Epidermal melanocyte (primary cell): ENCODE results near the gene SRPX2.

Source experiments
- DNase-seq: peaks from one replicate; pipeline ENCODE4 v3.0.0; 2011; ENCODE audit warnings: low spot score; ENCODE audit not compliant: insufficient read length

The SRPX2 gene

GRCh38 chrX:100649550-100650356, 5.8 kb downstream of the SRPX2 start:
- peak; percentile 19 for DNase-seq

GRCh38 chrX:100650841-100651240, 6.8 kb downstream of the SRPX2 start:
- no peak for DNase-seq

DNA sequence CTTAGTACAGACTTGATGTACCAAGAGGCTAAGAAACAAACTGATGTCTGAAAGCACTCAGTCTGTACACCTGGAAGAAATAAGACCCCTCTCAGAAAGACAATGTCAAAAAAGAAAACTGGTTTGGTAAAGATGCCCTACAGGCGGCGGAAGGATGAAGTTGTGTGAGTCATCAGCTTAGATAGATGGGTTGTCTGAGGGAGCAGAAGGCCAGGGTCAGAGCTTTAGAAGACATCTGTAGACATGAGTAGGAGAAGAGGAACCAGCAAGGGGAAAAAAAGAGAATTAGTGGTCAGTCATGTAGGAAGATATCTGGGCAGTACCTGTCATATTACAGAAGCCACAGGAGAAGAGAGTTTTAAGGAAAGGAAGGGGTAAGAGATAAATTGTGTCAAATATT, 8.3 kb downstream of the SRPX2 start:
- no peak for DNase-seq

DNA sequence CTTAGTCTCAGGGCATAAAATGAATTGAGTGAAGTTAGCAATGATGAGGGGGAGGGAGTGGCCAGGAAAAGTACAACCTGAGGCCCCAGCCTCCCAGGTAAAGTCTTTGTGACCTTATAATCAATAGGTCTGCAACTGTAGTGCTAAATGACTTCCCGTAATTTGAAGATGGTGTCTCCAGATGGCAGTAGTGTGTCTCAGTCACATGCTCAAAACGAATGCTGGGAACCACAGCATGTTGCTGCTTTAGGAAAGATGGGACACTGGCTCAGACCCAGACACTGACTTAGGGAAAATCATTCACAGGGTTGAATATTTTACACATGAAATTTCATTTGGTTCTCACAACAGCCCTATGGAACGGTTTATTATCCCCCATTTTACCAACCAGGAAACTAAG, 10.3 kb downstream of the SRPX2 start:
- peak; percentile 25 for DNase-seq

DNA sequence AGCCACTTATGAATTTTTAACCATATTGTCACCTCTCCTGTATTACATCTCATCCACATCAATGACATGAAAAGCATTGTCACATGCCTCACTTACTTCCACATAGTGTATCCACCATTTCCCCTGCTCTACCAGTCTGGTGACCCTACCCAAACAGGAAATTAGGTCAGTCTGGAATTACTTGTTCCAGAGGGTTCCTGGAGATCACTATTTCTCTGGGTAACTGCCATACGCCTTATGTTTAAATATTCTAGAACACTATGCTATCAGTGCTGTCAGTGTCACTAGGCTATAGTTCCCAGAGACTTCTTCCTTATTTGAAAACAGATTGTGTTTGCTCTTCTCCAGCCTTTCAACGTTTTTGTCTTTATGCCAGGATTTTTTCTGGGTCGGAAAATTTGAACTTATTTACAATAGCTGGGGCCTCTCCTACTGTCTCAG, 15.0 kb downstream of the SRPX2 start:
- DNase-seq, result no peak

DNA sequence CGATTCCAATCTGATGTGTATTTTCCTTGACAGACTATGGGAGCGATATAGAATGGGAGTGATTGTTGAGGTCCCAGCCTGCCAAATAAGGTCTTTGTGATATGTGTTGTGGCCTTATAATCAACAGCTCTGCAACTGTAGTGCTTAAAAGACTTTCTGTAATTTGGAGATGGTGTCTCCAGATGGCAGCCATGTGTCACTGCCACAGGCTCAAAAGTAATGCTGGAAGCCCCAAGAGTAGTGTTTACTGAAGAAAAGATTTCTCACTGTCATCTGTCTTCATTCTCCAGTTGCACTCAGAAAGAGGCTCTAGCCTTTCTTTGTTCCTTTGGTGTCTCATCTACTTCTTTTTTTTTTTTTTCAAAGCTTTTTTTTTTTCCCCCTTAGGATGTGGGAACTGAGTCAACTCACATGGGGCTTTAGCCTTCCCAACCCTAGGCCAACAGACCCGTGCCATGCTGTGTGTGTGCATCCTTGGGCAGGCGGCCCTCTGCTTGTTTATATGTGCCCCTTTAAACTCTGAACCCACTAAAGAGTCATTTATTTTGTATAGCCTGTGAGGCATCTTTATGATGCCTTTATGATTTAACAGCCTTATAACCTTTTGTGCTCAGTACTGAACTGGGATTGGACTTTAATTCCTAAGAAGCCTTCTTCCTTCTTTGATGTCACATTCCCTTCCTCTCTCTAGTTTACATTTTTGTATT, 15.6 kb downstream of the SRPX2 start:
- DNase-seq, result no peak

DNA sequence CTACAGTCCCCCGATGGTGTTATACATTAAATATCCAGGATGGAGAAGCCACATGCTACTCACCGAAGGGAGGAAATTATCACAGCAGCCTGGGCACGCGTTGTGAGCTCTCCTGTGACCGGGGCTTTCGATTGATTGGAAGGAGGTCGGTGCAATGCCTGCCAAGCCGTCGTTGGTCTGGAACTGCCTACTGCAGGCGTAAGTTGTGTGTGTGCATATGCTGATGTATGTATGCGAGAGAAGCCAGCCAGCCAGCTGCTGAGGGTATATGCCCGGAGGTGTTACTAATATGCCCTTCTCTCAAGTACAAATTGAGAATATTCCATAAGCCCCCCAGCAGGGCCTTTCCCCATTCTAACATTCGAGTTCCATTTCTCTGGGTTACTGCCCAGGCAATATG, 18.2 kb downstream of the SRPX2 start:
- DNase-seq, result no peak

- DNase-seq, result no peak
These were observed 18.8 kb downstream of the SRPX2 start for GRCh38 chrX:100662796-100663195.

DNA sequence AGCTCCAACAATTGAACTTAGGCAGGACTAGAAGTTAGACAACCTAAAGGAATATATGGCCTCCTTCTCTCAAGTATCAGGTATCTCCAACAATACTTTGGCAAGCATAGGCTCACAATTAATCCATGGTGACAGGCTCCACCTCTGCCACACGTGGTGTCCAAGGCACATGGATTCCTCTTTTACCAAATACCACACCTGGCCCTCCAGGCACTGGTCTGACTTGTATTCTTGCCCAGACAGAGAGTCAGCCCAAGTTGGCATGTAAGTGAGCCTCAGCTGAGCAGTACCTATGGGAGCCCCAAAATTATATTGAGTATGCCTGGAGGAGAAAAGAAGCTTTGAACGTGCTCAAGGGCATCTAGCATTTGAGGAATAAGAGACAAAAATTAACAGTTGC, 19.6 kb downstream of the SRPX2 start:
- DNase-seq, result no peak

DNA sequence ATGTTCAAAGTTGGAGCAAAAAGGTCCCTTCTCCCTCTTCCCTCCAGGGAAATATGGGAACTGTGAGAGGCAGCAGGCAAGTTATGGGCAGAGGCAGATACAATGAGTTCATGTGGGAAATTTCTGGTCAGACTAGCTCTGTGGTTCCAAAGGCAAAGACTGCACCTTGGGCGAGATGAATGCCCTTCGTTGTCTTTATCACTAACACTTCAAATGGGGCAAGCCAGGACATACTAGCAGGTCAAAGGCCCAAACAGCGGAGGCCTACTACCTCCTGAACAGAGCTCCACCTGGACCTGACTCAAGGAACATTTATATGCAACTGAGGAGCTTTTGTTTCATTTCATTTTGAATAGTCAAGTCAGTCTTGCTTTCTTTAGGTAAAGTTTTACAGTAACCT, 29.0 kb downstream of the SRPX2 start:
- DNase-seq, result no peak

GRCh38 chrX:100673397-100673953, 29.5 kb downstream of the SRPX2 start:
- no peak for DNase-seq

GRCh38 chrX:100674705-100675104, 30.7 kb downstream of the SRPX2 start:
- DNase-seq, result no peak

DNA sequence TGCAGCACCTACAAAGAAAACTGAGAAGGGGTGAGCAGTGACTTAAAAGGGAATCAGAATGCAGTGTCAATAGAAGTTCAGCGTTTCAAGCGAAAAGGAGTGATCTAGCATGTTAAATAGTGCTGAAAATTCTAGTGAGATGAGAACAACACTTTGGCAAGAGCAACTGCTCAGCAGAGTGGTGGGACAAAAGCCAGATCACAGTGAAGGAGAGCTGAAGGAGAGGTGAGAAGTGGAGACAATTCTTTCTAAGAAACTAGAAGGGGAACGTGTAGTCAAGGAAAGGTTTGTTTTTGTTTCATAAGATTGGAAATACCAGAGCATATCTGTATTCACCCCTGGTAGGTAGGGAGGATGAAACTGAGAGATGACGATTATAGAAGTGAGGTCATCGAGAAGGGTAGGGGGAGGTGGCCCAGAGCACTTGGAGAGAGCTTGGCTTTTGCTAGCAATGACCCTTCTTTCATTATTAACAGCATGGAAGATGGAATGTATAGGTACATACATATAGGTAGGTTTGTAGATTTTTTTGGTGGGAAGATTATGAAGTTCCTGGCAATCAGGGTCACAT, 33.7 kb downstream of the SRPX2 start:
- DNase-seq, result no peak

- no peak for DNase-seq
These were observed 36.8 kb downstream of the SRPX2 start for GRCh38 chrX:100680756-100681155.

- DNase-seq, result no peak
These were observed 37.6 kb downstream of the SRPX2 start for GRCh38 chrX:100681599-100681998.

DNA sequence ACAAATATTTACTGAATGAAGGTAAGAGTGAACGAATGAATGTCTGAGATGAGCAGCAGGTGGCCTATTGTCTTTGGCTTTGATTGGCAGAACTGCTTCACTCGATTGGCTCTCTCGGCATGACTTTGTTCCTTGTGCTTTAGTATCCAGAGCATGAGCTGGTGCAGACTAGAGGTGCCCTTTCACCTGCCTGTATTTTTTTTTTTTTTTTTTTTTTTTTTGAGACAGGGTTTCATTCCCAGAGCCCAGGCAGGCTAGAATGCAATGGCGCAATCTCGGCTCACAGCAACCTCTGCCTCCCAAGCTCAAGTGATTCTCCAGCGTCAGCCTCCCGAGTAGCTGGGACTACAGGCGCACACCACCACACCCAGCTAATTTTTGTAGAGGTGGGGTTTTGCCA, 38.9 kb downstream of the SRPX2 start:
- no peak for DNase-seq

DNA sequence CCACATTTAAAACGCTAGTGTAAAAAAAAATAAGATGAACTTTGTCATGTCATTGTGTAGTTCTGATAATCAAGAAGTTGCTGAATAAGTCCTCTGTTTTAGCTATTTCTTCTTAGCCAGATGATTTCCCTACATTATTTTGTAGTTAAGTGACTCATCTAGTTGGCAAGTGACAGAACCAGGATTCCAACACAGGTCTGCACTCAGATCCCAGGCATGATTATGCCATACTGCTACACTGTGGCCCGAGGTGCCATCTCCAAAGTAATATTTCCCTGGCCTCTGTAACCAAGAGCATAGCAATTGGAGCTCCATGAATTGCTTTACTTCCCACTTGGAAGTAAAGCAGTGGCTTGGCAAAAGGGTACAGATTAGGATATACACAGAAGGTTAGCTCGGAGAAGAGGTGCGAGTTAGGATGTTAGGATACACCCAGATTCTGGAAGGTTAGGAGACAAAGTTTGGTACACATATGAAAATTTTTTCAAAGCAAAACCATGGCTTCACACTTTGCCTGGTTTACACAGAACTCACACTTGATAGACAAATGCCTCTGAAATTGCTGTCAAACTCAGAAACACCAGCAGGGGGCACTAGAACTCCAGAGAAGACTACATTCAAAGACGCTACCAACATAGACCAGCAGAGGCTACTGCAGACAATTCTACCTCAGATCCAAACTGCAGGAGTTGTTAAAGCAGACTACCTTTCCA, 41.4 kb downstream of the SRPX2 start:
- DNase-seq, result peak; percentile 27

GRCh38 chrX:100685997-100686305, 42.0 kb downstream of the SRPX2 start:
- DNase-seq, result no peak

DNA sequence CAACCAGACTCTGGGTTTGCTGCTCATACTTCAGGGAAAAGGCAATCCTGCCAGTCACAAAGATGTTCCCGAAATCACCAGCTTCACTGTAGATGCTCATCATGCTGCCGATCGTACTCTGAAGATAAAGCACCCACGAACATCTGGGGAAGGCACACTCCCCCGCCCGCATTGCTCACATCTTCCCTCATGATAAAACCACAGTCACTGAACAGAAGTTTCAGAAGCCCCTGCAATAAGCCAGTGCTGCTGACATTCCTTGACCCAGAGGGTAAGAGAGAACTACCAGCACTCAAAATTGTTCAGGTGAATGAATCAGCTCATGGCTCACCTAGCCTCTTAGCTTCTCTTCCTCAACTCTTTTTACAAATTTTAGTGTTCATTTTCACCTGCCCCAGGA, 43.1 kb downstream of the SRPX2 start:
- no peak for DNase-seq

DNA sequence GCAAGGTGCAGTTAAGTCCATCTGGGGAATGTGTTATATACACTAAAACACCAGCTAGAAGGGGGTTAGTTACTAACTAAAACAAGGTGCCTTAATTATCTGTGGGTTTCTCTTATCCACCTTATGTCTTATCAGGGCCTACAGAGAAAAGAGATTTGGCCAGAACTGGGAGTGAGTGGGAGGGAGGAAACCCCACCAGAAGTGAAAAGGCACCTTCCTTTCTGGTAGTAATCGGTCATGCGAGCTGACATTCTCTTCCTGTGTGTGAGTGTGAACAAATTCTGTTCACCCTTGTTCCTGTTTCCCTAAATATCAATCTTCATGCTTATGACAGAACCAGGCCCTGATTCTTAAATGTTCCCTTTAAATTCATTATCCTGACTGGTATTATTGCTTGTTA, 43.5 kb downstream of the SRPX2 start:
- DNase-seq, result no peak

DNA sequence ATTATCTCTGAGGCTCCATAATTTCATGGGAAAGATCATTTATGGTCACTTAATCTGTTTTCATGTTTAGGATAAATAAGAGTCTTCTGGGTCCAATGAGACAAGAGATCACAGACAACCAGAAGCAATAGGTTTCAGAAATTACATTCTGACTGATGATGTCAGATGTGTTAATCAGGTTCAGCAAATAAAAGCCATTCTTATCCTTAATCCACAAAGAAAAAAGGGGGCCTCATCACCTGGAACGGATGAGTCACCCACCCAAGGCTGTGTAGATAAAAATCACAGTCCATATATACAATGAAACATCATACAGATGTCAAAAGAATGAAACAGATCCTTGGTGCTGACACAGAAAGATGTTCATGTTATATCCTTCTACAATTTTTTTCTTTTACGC, 51.3 kb downstream of the SRPX2 start:
- DNase-seq, result no peak

- DNase-seq, result no peak
These were observed 52.0 kb downstream of the SRPX2 start for GRCh38 chrX:100695991-100696390.
